SK-N-SH treated with all-trans-retinoic acid at 6 μM for 48 hours (cell line): ENCODE measurements around the gene PRKAB2.
"Not testable (repeated sequence)": the region's sequence is repeated elsewhere in the genome, so short reads cannot be mapped to it uniquely, and the experiment has no call there.

Experiments
- ATAC-seq: fragments of 200-7000 bp; cut with Tn5 transposase; 3 replicates; pipeline ENCODE4 v1.9.1; 2020; ENCODE audit warnings: mild to moderate bottlenecking, moderate library complexity
- ARNTL ChIP-seq: fragments of 450-650 bp; formaldehyde crosslinking; IDR thresholded peaks from 2 replicates; pipeline ENCODE4 v1.5.0; 2020; ENCODE audit warnings: low read depth, mild to moderate bottlenecking, moderate library complexity, borderline replicate concordance
- BACH2 ChIP-seq: fragments of 250-450 bp; sonication (Bioruptor Pico); IDR thresholded peaks from 2 replicates; pipeline ENCODE4 v1.9.0; 2021; ENCODE audit warnings: mild to moderate bottlenecking, borderline replicate concordance
- CSDC2 ChIP-seq: fragments of 250-450 bp; sonication (Bioruptor Pico); IDR thresholded peaks from 2 replicates; pipeline ENCODE4 v1.5.0; 2020; ENCODE audit warnings: mild to moderate bottlenecking, moderate library complexity
- CSRNP3 ChIP-seq: fragments of 250-450 bp; sonication (Bioruptor Pico); IDR thresholded peaks from 2 replicates; pipeline ENCODE4 v1.5.1; 2021; ENCODE audit warnings: mild to moderate bottlenecking, moderate library complexity
- ESRRG ChIP-seq: fragments of 250-450 bp; sonication (Bioruptor Pico); IDR thresholded peaks from 2 replicates; pipeline ENCODE4 v1.6.1; 2021; ENCODE audit warnings: mild to moderate bottlenecking
- GLIS3 ChIP-seq: fragments of 250-450 bp; sonication (Bioruptor Pico); IDR thresholded peaks from 2 replicates; pipeline ENCODE4 v1.5.0; 2020; ENCODE audit warnings: mild to moderate bottlenecking, moderate library complexity
- OSR1 ChIP-seq: fragments of 250-450 bp; sonication (Bioruptor Pico); IDR thresholded peaks from 2 replicates; pipeline ENCODE4 v1.8.0; 2022; ENCODE audit warnings: moderate library complexity, mild to moderate bottlenecking, inconsistent platforms
- PATZ1 ChIP-seq: fragments of 250-450 bp; sonication (Bioruptor Pico); IDR thresholded peaks from 2 replicates; pipeline ENCODE4 v1.8.0; 2020; ENCODE audit warnings: mild to moderate bottlenecking, moderate library complexity, borderline replicate concordance
- SNAI2 ChIP-seq: fragments of 250-450 bp; sonication (Bioruptor Pico); IDR thresholded peaks from 2 replicates; pipeline ENCODE4 v1.5.0; 2020; ENCODE audit warnings: mild to moderate bottlenecking, moderate library complexity
- TOX ChIP-seq: fragments of 250-450 bp; sonication (Bioruptor Pico); IDR thresholded peaks from 2 replicates; pipeline ENCODE4 v1.8.0; 2021; ENCODE audit warnings: mild to moderate bottlenecking, moderate library complexity, borderline replicate concordance
- ZC3H10 ChIP-seq: fragments of 250-450 bp; sonication (Bioruptor Pico); IDR thresholded peaks from 2 replicates; pipeline ENCODE4 v1.5.1; 2021; ENCODE audit warnings: mild to moderate bottlenecking, moderate library complexity
- ZFP3 ChIP-seq: fragments of 250-450 bp; sonication (Bioruptor Pico); IDR thresholded peaks from 2 replicates; pipeline ENCODE4 v1.5.0; 2020; ENCODE audit warnings: mild to moderate bottlenecking, moderate library complexity
- ZFP30 ChIP-seq: fragments of 450-650 bp; formaldehyde crosslinking; IDR thresholded peaks from 2 replicates; pipeline ENCODE4 v1.5.0; 2022; ENCODE audit warnings: mild to moderate bottlenecking, moderate library complexity
- ZNF565 ChIP-seq: fragments of 450-650 bp; formaldehyde crosslinking; conservative IDR thresholded peaks from 2 replicates; pipeline ENCODE4 v1.5.0; 2020; ENCODE audit warnings: low read depth, mild to moderate bottlenecking, moderate library complexity
- ZNF8 ChIP-seq: fragments of 450-650 bp; formaldehyde crosslinking; IDR thresholded peaks from 2 replicates; pipeline ENCODE4 v1.5.0; 2020; ENCODE audit warnings: mild to moderate bottlenecking, moderate library complexity
- TF ChIP-seq, protein P1 (sequence below): fragments of 250-450 bp; sonication (Bioruptor Pico); IDR thresholded peaks from 2 replicates; pipeline ENCODE4 v1.8.0; 2021; ENCODE audit warnings: low read depth, mild to moderate bottlenecking, moderate library complexity, borderline replicate concordance
- TF ChIP-seq, protein P2 (sequence below): fragments of 250-450 bp; sonication (Bioruptor Pico); IDR thresholded peaks from 2 replicates; pipeline ENCODE4 v1.5.1; 2020; ENCODE audit warnings: low read depth, mild to moderate bottlenecking, moderate library complexity

PRKAB2 gene

DNA sequence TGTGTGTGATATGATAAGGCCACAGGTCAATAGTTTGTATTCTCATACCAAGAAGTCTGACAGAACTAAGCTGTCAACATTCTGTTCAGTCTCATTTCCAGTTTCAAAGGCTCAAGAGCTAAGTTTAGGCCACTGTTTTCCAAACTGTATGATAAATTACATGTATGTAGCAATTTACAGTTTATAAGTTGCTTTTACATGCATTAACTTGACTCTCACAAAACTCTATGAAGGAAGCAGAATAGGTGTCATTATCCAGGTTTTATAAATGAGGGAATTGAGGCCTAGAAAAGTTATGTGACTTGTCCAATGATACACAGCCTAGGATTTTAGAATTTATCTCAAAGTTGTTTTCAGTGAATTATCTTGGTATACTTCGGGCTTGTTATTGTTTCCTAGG is 29.5 kb upstream of the PRKAB2 start:
- TF ChIP-seq ZFP3 (CRISPR knock-in tag) (no peak), BACH2 (no peak), CSDC2 (no peak), OSR1 (no peak), TOX (CRISPR knock-in tag) (no peak), ZNF8 (CRISPR knock-in tag) (no peak), CSRNP3 (CRISPR knock-in tag) (no peak), ZNF565 (CRISPR knock-in tag) (no peak), ESRRG (CRISPR knock-in tag) (no peak)
- TF ChIP-seq, protein P1, sequence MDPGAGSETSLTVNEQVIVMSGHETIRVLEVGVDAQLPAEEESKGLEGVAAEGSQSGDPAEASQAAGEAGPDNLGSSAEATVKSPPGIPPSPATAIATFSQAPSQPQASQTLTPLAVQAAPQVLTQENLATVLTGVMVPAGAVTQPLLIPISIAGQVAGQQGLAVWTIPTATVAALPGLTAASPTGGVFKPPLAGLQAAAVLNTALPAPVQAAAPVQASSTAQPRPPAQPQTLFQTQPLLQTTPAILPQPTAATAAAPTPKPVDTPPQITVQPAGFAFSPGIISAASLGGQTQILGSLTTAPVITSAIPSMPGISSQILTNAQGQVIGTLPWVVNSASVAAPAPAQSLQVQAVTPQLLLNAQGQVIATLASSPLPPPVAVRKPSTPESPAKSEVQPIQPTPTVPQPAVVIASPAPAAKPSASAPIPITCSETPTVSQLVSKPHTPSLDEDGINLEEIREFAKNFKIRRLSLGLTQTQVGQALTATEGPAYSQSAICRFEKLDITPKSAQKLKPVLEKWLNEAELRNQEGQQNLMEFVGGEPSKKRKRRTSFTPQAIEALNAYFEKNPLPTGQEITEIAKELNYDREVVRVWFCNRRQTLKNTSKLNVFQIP: no peak
- TF ChIP-seq, protein P2, sequence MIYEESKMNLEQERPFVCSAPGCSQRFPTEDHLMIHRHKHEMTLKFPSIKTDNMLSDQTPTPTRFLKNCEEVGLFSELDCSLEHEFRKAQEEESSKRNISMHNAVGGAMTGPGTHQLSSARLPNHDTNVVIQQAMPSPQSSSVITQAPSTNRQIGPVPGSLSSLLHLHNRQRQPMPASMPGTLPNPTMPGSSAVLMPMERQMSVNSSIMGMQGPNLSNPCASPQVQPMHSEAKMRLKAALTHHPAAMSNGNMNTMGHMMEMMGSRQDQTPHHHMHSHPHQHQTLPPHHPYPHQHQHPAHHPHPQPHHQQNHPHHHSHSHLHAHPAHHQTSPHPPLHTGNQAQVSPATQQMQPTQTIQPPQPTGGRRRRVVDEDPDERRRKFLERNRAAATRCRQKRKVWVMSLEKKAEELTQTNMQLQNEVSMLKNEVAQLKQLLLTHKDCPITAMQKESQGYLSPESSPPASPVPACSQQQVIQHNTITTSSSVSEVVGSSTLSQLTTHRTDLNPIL (CRISPR knock-in tag): no peak
- TF ChIP-seq, all 23 proteins: peak for 0
- ATAC-seq: no peak

GRCh38 chr1:147201276-147201675 is 29.0 kb upstream of the PRKAB2 start:
- ATAC-seq: no peak
- TF ChIP-seq CSRNP3 (CRISPR knock-in tag): no peak
- TF ChIP-seq ZFP30: no peak
- TF ChIP-seq ZNF8 (CRISPR knock-in tag): no peak
- TF ChIP-seq, all 23 proteins: peak for 0

DNA sequence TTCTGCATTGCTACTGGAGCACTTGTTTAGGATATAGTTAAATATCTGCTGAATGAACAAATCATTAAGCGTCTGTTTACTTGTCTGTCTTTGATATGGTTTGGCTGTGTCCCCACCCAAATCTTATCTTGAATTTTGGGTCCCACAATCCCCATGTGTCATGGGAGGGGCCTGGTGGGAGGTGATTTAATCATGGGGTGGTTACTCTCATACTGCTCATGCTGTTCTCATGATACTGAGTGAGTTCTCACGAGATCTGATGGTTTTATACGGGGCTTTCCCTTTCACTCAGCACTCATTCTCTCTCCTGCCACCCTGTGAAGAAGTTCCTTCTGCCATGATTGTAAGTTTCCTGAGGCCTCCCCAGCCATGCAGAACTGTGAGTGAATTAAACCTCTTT is 25.1 kb upstream of the PRKAB2 start:
- ATAC-seq: not testable (repeated sequence)

DNA sequence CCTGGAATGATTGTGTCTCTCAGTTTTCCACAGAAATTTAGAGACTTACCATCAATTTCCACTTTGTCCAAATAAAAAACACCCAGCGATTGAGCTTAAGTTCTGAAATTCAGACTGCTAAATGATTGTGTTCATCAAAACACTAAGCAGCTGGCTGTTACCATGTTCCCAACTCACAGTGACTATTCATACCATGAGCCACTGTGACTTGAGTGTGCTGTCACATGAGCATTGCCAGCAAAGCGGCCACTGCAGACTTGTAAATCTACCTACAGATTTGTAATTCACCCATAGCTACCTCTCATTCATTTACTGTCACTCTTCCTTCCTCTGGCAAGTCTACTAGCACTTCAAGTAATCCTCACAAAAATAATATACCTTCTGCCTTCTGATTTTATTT is 17.2 kb upstream of the PRKAB2 start:
- ATAC-seq: no peak
- TF ChIP-seq PATZ1 (CRISPR knock-in tag) (no peak), ZNF8 (CRISPR knock-in tag) (no peak), ZFP3 (CRISPR knock-in tag) (no peak), GLIS3 (no peak), ARNTL (CRISPR knock-in tag) (no peak), ESRRG (CRISPR knock-in tag) (no peak), ZNF565 (CRISPR knock-in tag) (no peak), SNAI2 (CRISPR knock-in tag) (no peak), ZC3H10 (CRISPR knock-in tag) (no peak), TOX (CRISPR knock-in tag) (no peak), CSRNP3 (CRISPR knock-in tag) (no peak)
- TF ChIP-seq, protein P2 (CRISPR knock-in tag): no peak
- TF ChIP-seq, protein P1: no peak
